K562 (cell line): ENCODE results near the gene CNOT10. TPM values are rescaled to one million over a fixed set of nuclear protein-coding genes. Genes with fewer than 3 reads are reported as not detected.

Experiments
- ELF1 ChIP-seq: fragments of 200-800 bp; sonication (Bioruptor generic); IDR thresholded peaks from 2 replicates; pipeline ENCODE4 v1.6.1; 2016; ENCODE audit warnings: missing genetic modification characterization, missing compliant biosample characterization
- EZH2 ChIP-seq: IDR thresholded peaks from 2 replicates; pipeline ENCODE4 v1.6.1; 2012; ENCODE audit warnings: low read depth, mild to moderate bottlenecking, inconsistent platforms, low read length, borderline replicate concordance
- GATAD2B ChIP-seq: fragments of 450-650 bp; IDR thresholded peaks from 2 replicates; pipeline ENCODE4 v1.6.1; 2017; ENCODE audit warnings: mild to moderate bottlenecking, borderline replicate concordance
- ILK ChIP-seq: fragments of 450-650 bp; IDR thresholded peaks from 2 replicates; pipeline ENCODE4 v1.6.1; 2016; ENCODE audit warnings: missing genetic modification characterization, low read depth, mild to moderate bottlenecking, missing compliant biosample characterization, moderate library complexity, borderline replicate concordance
- JUND ChIP-seq, 2 experiments: IDR thresholded peaks; 2 replicates in 1 of 2; 3 replicates in 1 of 2; pipeline ENCODE4 v1.6.1; 2011; ENCODE audit warnings: borderline replicate concordance in 2 of 2, low read depth in 2 of 2, low read length in 2 of 2, improper control_type of control experiment in 1 of 2, missing biosample characterization in 1 of 2, missing genetic modification characterization in 1 of 2, missing genetic modification reagents in 1 of 2
- MTA1 ChIP-seq: fragments of 450-650 bp; IDR thresholded peaks from 2 replicates; pipeline ENCODE4 v1.6.1; 2017; ENCODE audit warnings: borderline replicate concordance
- RBFOX2 ChIP-seq: fragments of 200-400 bp; formaldehyde crosslinking; IDR thresholded peaks from 2 replicates; pipeline ENCODE4 v1.6.1; 2017; ENCODE audit warnings: low read depth, mild to moderate bottlenecking, low read length, moderate library complexity
- TBL1XR1 ChIP-seq, 2 experiments: IDR thresholded peaks; 2 replicates each; pipeline ENCODE4 v1.6.1; 2012; ENCODE audit warnings: improper control_type of control experiment in 2 of 2, low read length in 2 of 2, mild to moderate bottlenecking in 1 of 2
- ZBTB43 ChIP-seq: sonication (generic); formaldehyde crosslinking; IDR thresholded peaks from 2 replicates; pipeline ENCODE4 v1.8.0; 2023; ENCODE audit warnings: mild to moderate bottlenecking, missing genetic modification reagents
- ZBTB5 ChIP-seq: fragments of 450-650 bp; IDR thresholded peaks from 2 replicates; pipeline ENCODE4 v1.6.1; 2017; ENCODE audit warnings: antibody characterized with exemption
- ZC3H8 ChIP-seq: fragments of 450-650 bp; IDR thresholded peaks from 2 replicates; pipeline ENCODE4 v1.6.1; 2017
- ZNF282 ChIP-seq: sonication (generic); formaldehyde crosslinking; IDR thresholded peaks from 2 replicates; pipeline ENCODE4 v1.8.1; 2023; ENCODE audit warnings: missing genetic modification reagents
- ZNF639 ChIP-seq, 2 experiments: fragments of 200-800 bp in 1 of 2; sonication (Bioruptor generic) in 1 of 2; sonication (generic) in 1 of 2; formaldehyde crosslinking in 1 of 2; IDR thresholded peaks in 1 of 2; conservative IDR thresholded peaks in 1 of 2; 2 replicates each; pipeline versions ENCODE4 v1.5.0 to v1.6.1; 2016 to 2020; ENCODE audit warnings: missing compliant biosample characterization in 1 of 2, missing genetic modification characterization in 1 of 2, missing genetic modification reagents in 1 of 2
- ZNF696 ChIP-seq: fragments of 250-450 bp; sonication (Bioruptor Pico); conservative IDR thresholded peaks from 2 replicates; pipeline ENCODE4 v1.4.0; 2020; ENCODE audit warnings: mild to moderate bottlenecking, moderate library complexity
- polyA plus RNA-seq, 8 experiments: library from polyadenylated mRNA; depleted of rRNA in 4 of 8; stranded (reverse) in 5 of 8; unstranded in 3 of 8; fragments of >200 nt; fragmentation: Nextera tagmentation in 2 of 8; fragmentation: Illumina TruSeq in 1 of 8; extraction: Ambion mirVana in 2 of 8; extraction: Trizol in 1 of 8; gene quantifications; 2 replicates each; pipeline versions ENCODE4 v1.2.1 to v1.2.3, GENCODE V29; 2011 to 2014; ENCODE audit warnings: inconsistent platforms in 1 of 8, missing spikeins in 1 of 8
- total RNA-seq, 7 experiments: library from RNA; depleted of rRNA in 6 of 7; stranded (reverse); fragments of >200 nt in 6 of 7; fragmentation: Illumina TruSeq in 2 of 7; extraction: Trizol in 2 of 7; gene quantifications; 2 replicates each; pipeline versions ENCODE4 v1.2.1 to v1.2.3, GENCODE V29; 2011 to 2021; ENCODE audit warnings: low replicate concordance in 1 of 7

The CNOT10 gene
- total and polyA plus RNA-seq, 9 of the 15 experiments (the other 6 are each of a cell fraction or from before 2014, with no cell fraction given): 35.7 to 114 (median 81.9) TPM

GRCh38 chr3:32684800-32685542 is at the start of gene CNOT10 (continued):
- no peak for TF ChIP-seq ZBTB43 (CRISPR knock-in tag)
- no peak for TF ChIP-seq ZNF282 (CRISPR knock-in tag)
- no peak for TF ChIP-seq ZBTB5
- TF ChIP-seq GATAD2B: peak; percentile 53
- TF ChIP-seq JUND (IDR thresholded peaks at IDR 0.05; ENCODE audit: borderline replicate concordance, low read depth, low read length): peak; percentile 88
- peak; percentile 57; the same call in 1 of the 3 replicates for TF ChIP-seq JUND (tag; IDR thresholded peaks at IDR 0.05; ENCODE audit: borderline replicate concordance, low read depth, low read length)
- no peak for TF ChIP-seq MTA1
- TF ChIP-seq RBFOX2: peak; percentile 93
- peak in 1 of 2 experiments; percentile 3; a peak in 1 of 4 replicates for TF ChIP-seq TBL1XR1 (IDR thresholded peaks at IDR 0.05; ENCODE audit: low read length in 2 of 2)
- no peak; the same call in 1 of the 2 replicates for TF ChIP-seq ZNF696 (CRISPR knock-in tag)
- TF ChIP-seq ELF1 (tag): peak; percentile 96
- peak in 1 of 2 experiments; percentile 66; a peak in 1 of 4 replicates for TF ChIP-seq ZNF639 (CRISPR knock-in tag; conservative IDR thresholded peaks at IDR 0.05 in 1 of 2, IDR thresholded peaks at IDR 0.05 in 1 of 2)
- no peak for TF ChIP-seq ZC3H8
- no peak for TF ChIP-seq ILK (tag)
- no peak for TF ChIP-seq EZH2
